Right lobe of liver (tissue), 6 donors: ENCODE measurements around the gene LIF. TPM values are rescaled to one million over a fixed set of nuclear protein-coding genes. Genes with fewer than 3 reads are reported as not detected.

Experiments used
- ATAC-seq, 4 donors: fragments of 200-7000 bp; cut with Tn5 transposase; one replicate each; pipeline ENCODE4 v1.9.1; 2020; ENCODE audit warnings: mild to moderate bottlenecking in 4 of 4, moderate library complexity in 4 of 4
- DNase-seq, 3 donors: peaks; one replicate each; pipeline ENCODE4 v3.0.0-alpha.2; 2020
- H3K27ac ChIP-seq, 3 donors: fragments of 200-600 bp; one replicate each; pipeline ENCODE4 v1.8.0; 2022
- H3K27me3 ChIP-seq, 2 donors: fragments of 200-600 bp; one replicate each; pipeline ENCODE4 v1.8.0; 2022
- H3K36me3 ChIP-seq, 4 donors: fragments of 200-600 bp; sonication (generic) in 1 of 4; one replicate each; pipeline versions ENCODE4 v1.5.1 to v1.8.0; 2017 to 2022; ENCODE audit warnings: control low read depth in 1 of 4
- H3K4me1 ChIP-seq, 4 donors: fragments of 200-600 bp; sonication (generic) in 1 of 4; one replicate each; pipeline versions ENCODE4 v1.5.1 to v1.8.0; 2017 to 2022; ENCODE audit warnings: control low read depth in 1 of 4
- H3K4me3 ChIP-seq, 3 donors: fragments of 200-600 bp; one replicate each; pipeline ENCODE4 v1.8.0; 2022
- H3K9me3 ChIP-seq, 4 donors: fragments of 200-600 bp; sonication (generic) in 1 of 4; one replicate each; pipeline versions ENCODE4 v1.5.1 to v1.8.0; 2017 to 2022; ENCODE audit warnings: control low read depth in 1 of 4
- POLR2A ChIP-seq: fragments of 450-650 bp; IDR thresholded peaks from one replicate; pipeline ENCODE4 v1.6.1; 2017; ENCODE audit warnings: antibody characterized with exemption, mild to moderate bottlenecking
- WGBS: methylation state at CpG from one replicate; pipeline ENCODE4 v1.1.6; 2018; ENCODE audit warnings: low coverage, low lambda C conversion rate; ENCODE audit not compliant: insufficient coverage; ENCODE audit errors: missing lambda C conversion rate; 5-methylcytosine and 5-hydroxymethylcytosine counted together
- intact Hi-C, 2 donors: fragments of 100-400 bp; cut with DNase I; formaldehyde crosslinking; loops; one replicate each; pipeline versions ENCODE4 v1.11.2 to v1.14.1; 2022
- total RNA-seq, 6 experiments: library from RNA; depleted of rRNA in 2 of 6; stranded (reverse); fragments of >200 nt in 2 of 6; fragmentation: NEBNext Ultra II Directional in 3 of 6; extraction: Animal tissue kit (Norgen Biotek cat#: 25700) in 3 of 6; gene quantifications; one replicate each; pipeline versions ENCODE4 v1.1.0 to v1.2.4, GENCODE V29; 2016 to 2023
- TF ChIP-seq, protein P1 (sequence below), 4 donors: fragments of 200-600 bp in 3 of 4; fragments of 450-650 bp in 1 of 4; IDR thresholded peaks; one replicate each; pipeline versions ENCODE4 v1.5.1 to v1.8.0; 2016 to 2022; ENCODE audit warnings: antibody characterized with exemption in 4 of 4, mild to moderate bottlenecking in 2 of 4
- donor health status: DM: no; HTN: yes; CAD: no.
- donor health status: DM: no; HTN: no; CAD: no.
- donor health status: DM: no; HTN: no; CAD: no.
- donor health status: DM: no; HTN: yes; CAD: no.
- donor health status: DM: no; HTN: yes; CAD: no.

The LIF gene
- total RNA-seq, 6 experiments from 2014 or later, result 0.15 to 2.0 (median 1.6) TPM; not detected in 2

DNA sequence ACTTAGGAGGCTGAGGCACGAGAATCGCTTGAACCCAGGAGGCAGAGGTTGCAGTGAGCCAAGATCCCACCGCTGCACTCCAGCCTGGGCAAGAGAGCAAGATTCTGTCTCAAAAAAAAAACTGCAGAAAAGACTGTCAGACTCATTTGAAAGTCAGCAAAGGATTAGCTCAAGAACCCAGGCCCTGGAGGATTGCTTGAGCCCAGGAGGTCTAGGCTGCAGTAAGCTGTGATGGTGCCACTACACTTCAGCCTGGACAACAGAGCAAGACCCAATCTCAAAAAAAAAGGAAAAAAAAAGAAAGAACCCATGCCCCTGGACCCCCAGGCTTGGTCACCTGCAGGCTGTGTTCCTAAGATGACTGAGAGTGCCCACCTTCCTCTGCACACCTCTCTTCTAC, 16.2 kb downstream of the LIF start:
- WGBS, result 63% methylated on average over 3 of the region's 3 CpGs
- TF ChIP-seq, protein P1, sequence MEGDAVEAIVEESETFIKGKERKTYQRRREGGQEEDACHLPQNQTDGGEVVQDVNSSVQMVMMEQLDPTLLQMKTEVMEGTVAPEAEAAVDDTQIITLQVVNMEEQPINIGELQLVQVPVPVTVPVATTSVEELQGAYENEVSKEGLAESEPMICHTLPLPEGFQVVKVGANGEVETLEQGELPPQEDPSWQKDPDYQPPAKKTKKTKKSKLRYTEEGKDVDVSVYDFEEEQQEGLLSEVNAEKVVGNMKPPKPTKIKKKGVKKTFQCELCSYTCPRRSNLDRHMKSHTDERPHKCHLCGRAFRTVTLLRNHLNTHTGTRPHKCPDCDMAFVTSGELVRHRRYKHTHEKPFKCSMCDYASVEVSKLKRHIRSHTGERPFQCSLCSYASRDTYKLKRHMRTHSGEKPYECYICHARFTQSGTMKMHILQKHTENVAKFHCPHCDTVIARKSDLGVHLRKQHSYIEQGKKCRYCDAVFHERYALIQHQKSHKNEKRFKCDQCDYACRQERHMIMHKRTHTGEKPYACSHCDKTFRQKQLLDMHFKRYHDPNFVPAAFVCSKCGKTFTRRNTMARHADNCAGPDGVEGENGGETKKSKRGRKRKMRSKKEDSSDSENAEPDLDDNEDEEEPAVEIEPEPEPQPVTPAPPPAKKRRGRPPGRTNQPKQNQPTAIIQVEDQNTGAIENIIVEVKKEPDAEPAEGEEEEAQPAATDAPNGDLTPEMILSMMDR (IDR thresholded peaks at IDR 0.05), result no peak
- no peak for TF ChIP-seq POLR2A

DNA sequence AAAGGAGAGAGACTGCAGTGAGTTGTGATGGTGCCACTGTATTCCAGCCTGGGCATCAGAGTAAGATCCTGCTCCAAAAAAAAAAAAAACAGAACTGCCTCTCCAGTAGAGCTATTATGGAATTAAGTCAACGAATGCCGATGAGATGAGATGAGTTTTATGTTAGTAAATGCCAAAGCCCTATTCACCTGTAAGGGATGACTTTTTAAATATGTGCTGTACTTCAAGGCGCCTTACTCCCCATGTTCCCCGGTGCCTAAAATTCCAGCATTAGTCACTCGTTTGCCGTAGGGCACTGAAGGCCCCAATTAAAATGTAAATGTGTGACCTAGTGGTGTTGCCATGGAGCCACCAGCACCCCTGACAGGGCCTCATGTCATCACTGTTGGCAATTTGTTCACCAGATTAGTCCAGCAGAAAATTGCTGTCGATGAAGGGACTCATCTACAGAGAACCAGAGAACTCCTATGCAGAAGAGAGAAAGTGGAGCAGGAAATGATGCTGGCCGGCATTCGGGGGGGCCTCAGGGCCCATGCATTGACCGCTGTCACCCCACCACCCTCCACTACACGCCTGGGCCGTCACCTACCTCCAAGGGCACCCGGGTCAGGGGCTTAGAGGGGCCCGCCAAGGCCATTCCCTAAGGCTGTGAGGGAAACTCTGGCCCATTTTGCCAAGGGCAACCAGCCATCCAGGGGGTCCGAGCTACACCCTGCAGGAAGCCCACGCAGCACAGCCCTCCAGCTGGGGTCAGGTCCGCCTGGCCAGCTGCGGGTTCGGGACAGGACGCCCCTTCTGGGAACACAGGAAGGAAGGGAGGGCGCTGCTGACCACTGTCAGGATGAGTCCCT, 17.8 kb downstream of the LIF start:
- TF ChIP-seq, protein P1 (IDR thresholded peaks at IDR 0.05), result no peak
- no peak for TF ChIP-seq POLR2A
- Histone ChIP-seq H3K4me3 (no peak overlapping the region), H3K9me3 (no peaks in the 10 kb centered on the region), H3K27me3 (no peaks in the 10 kb centered on the region), H3K36me3 (no peaks in the 10 kb centered on the region), H3K4me1 (no peaks in the 10 kb centered on the region), H3K27ac (no peak overlapping the region)
- no peak for DNase-seq
- WGBS, result 57% methylated on average over 10 of the region's 21 CpGs
- intact Hi-C loops, result no loop called here
- ATAC-seq, result peak in 1 of 4 donors; percentile 13

More for the DNA sequence above, 16.2 kb downstream of the LIF start:
- no peaks in the 10 kb centered on the region for H3K9me3 ChIP-seq
- H3K4me3 ChIP-seq, result no peak overlapping the region
- intact Hi-C loops, result no loop called here
- H3K27me3 ChIP-seq, result no peaks in the 10 kb centered on the region
- no peak for ATAC-seq
- no peak for DNase-seq
- H3K4me1 ChIP-seq, result no peaks in the 10 kb centered on the region
- no peaks in the 10 kb centered on the region for H3K36me3 ChIP-seq
- H3K27ac ChIP-seq, result no peak overlapping the region

DNA sequence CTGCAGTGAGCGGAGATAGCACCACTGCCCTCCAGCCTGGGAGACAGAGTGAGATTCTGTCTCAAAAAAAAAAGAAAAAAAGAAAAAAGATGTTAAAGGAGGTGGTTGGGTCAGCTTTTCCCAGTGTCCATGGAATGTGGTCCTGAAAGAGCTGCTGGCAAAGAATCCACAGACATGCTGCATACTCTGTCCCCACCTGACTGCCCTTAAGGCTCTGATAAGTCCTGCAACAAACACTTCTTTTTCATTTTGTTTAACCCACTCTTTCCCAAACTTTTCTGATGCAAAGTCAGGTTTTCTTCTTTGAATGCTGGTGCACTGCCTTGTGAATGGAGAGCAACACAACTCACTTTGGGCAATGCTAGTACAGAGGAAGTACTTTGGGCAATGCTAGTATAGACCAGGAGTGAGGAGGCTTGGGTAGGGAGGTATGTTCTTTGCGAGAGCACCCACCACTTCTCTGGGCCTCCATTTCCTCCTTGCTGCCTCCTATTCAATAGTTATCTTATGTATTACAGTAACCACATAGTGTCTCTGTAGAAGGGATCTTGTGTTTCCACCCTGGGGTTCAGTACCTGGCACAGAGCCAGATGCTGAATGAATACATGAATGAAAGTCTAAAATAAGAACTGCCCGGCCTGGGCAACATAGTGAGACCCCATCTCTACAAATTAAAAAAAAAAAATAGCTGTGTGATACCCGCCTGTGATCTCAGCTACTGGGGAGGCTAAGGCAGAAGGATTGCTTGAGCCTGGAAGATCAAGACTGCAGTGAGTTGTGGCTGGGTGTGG, 18.9 kb downstream of the LIF start:
- 57% methylated on average over 4 of the region's 4 CpGs for WGBS
- Histone ChIP-seq H3K4me3 (no peak overlapping the region), H3K27me3 (no peaks in the 10 kb centered on the region), H3K4me1 (no peaks in the 10 kb centered on the region), H3K36me3 (no peaks in the 10 kb centered on the region), H3K27ac (no peak overlapping the region), H3K9me3 (no peaks in the 10 kb centered on the region)
- intact Hi-C loops, result no loop called here
- DNase-seq, result no peak
- ATAC-seq, result no peak
- TF ChIP-seq POLR2A, result no peak
- TF ChIP-seq, protein P1 (IDR thresholded peaks at IDR 0.05), result no peak

DNA sequence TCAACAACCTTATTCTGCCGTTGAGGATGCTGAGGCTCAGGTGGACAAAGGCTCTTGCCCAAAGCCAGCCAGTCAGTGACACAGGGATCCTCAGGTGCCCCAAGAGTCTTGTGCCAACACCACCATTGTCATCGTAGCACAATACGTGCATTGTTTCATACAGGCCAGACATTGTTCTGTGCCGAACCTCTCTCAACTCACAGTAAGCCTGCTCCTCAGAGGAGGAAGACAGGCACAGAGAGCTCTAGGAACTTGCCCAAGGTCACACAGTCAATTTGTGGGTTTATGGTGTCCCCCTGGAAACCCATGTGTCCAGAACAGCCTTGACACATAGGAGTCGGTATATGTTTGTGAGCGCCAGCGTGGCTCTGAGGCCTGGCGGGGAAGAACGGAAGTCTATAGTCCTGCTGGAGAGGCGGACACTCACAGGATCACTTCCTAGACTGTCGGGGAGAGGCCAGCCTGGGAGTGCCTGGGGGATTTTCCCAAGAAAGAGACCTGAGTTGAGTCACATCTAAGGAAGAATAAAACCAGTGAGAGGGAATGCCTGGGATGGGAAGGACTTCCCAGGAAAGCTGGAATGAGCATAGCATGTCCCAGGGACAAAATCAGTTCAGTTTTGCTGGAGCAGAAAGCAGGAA, 20.2 kb downstream of the LIF start:
- WGBS, result 94% methylated on average over 7 of the region's 11 CpGs
- TF ChIP-seq, protein P1 (IDR thresholded peaks at IDR 0.05), result no peak
- TF ChIP-seq POLR2A, result no peak

More for the DNA sequence above, 20.2 kb downstream of the LIF start:
- Histone ChIP-seq H3K4me3 (no peak overlapping the region), H3K36me3 (no peaks in the 10 kb centered on the region), H3K4me1 (no peaks in the 10 kb centered on the region), H3K27me3 (no peaks in the 10 kb centered on the region), H3K27ac (no peak overlapping the region), H3K9me3 (no peaks in the 10 kb centered on the region)
- intact Hi-C loops, result no loop called here
- ATAC-seq, result no peak
- no peak for DNase-seq
